AG04450 (cell line): ENCODE data around the gene DICER1. TPM values are rescaled to one million over a fixed set of nuclear protein-coding genes. Genes with fewer than 3 reads are reported as not detected.

Source experiments
- CTCF ChIA-PET: fragments of 300-600, 350-600 bp; formaldehyde crosslinking; extraction: SDS; loops from one replicate; lab custom pipeline; 2022; ENCODE audit warnings: antibody characterized with exemption, inconsistent platforms; lab: Charles Lee
- POLR2A ChIA-PET: fragments of 350-600 bp; formaldehyde crosslinking; extraction: SDS; loops from one replicate; lab custom pipeline; 2021; ENCODE audit warnings: antibody characterized with exemption, inconsistent platforms; lab: Yijun Ruan, JAX
- DNase-seq: peaks from one replicate; pipeline ENCODE4 v3.0.0-alpha.2; 2011; ENCODE audit warnings: low read depth, low spot score
- H3K27ac ChIP-seq: one replicate; pipeline ENCODE4 v1.5.1; 2012; ENCODE audit warnings: low read depth, low read length, control low read depth
- H3K27me3 ChIP-seq: one replicate; pipeline ENCODE4 v1.6.0; 2012; ENCODE audit warnings: low read length; ENCODE audit not compliant: control insufficient read depth, insufficient read depth
- H3K4me3 ChIP-seq: 2 replicates; pipeline ENCODE4 v1.5.1; 2011; ENCODE audit warnings: mild to moderate bottlenecking, low read depth, low read length, control low read depth
- H3K9me3 ChIP-seq: 2 replicates; pipeline ENCODE4 v1.5.1; 2012; ENCODE audit warnings: low read length; ENCODE audit not compliant: control insufficient read depth, insufficient read depth
- CTCF ChIP-seq: IDR thresholded peaks from 2 replicates; pipeline ENCODE4 v1.5.1; 2011; ENCODE audit warnings: low read depth, low read length, control low read depth, inconsistent platforms
- polyA plus RNA-seq: library from polyadenylated mRNA; depleted of rRNA; stranded (reverse); fragments of >200 nt; gene quantifications from 2 replicates; pipeline ENCODE4 v1.2.3, GENCODE V29; 2011

Gene DICER1
- polyA plus RNA-seq, 1 experiment: 25.1 TPM

GRCh38 chr14:95165517-95165916 lies 8.2 kb upstream of the DICER1 start:
- CTCF ChIA-PET: no interaction called here
- no peaks in the 10 kb centered on the region for H3K9me3 ChIP-seq
- no peak overlapping the region for H3K4me3 ChIP-seq
- POLR2A ChIA-PET: interaction anchor here (0.6 kb wide), 1 partner anchor 16 kb away, joined by 3 read pairs; no protein-coding TSS in a partner anchor
- H3K27me3 ChIP-seq: no peaks in the 10 kb centered on the region
- no peak for DNase-seq
- TF ChIP-seq CTCF: no peak
- no peak overlapping the region for H3K27ac ChIP-seq

DNA sequence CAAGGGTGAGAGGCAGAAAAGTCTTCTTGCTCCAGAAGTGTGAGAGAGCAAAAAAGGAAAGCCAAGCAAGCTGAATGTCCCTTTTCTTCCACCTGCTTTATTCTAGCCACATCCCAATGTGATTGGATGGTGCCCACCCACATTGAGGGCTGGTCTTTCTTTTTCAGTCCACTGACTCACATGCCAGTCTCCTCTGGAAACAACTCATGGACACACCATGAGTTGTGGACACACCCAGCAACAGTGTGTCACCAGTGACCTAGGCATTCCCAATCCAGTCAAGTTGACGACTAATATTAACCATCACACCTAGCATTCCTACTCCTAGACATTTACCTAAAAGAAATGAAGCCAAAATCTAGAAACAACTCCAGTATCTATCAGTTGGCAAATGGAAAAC lies 7.2 kb upstream of the DICER1 start:
- no peak for TF ChIP-seq CTCF
- Histone ChIP-seq H3K27me3 (no peaks in the 10 kb centered on the region), H3K9me3 (no peaks in the 10 kb centered on the region), H3K4me3 (no peak overlapping the region), H3K27ac (no peak overlapping the region)
- no peak for DNase-seq
- ChIA-PET CTCF (no interaction called here), POLR2A (no interaction called here)

DNA sequence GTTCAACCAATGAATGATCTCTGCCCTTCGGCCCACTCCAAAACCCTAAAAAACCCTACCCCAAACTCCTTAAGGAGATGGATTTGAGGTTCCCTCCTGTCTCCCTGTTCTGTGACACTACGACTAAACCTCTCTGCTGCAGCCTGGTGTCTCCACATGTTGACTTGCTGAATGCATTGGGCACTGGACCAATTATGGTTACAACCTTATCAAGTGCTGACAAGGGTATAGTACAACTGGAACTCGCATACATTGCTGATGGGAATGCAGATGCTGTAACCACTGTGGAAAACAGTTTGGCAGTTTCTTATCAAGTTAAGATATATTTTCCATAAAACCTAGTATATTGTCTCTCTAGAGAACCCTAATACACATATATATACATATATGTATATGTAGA lies 6.3 kb upstream of the DICER1 start:
- ChIA-PET CTCF (no interaction called here), POLR2A (no interaction called here)
- TF ChIP-seq CTCF: no peak
- no peak overlapping the region for H3K4me3 ChIP-seq
- H3K27ac ChIP-seq: no peak overlapping the region
- no peaks in the 10 kb centered on the region for H3K9me3 ChIP-seq
- DNase-seq: no peak
- H3K27me3 ChIP-seq: no peaks in the 10 kb centered on the region

DNA sequence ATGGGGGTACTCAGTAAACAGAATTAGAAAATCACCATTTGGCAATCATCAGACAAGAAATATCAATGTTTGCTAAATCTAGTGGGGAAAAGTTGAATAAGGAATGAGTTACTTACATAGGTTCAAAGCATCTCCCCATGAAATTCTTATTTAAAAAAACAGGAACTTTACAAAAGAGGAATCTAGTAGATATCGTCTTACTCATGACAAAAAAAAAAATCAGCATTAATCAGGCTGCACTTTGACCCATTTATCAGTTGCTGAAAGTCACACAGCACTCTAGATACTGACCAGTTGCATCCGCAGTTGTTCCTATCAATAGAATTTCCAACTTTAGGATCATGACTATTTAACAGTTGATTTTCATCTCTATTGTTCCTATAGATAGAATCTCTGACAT lies 5.8 kb upstream of the DICER1 start:
- no peak overlapping the region for H3K27ac ChIP-seq
- H3K4me3 ChIP-seq: no peak overlapping the region
- CTCF ChIA-PET: interaction anchor here (0.5 kb wide), 1 partner anchor 10 kb away, joined by 3 read pairs; no protein-coding TSS in a partner anchor
- POLR2A ChIA-PET: no interaction called here
- no peak for TF ChIP-seq CTCF
- no peak for DNase-seq
- no peaks in the 10 kb centered on the region for H3K27me3 ChIP-seq
- no peaks in the 10 kb centered on the region for H3K9me3 ChIP-seq

- no peak for DNase-seq
- Histone ChIP-seq H3K4me3 (no peak overlapping the region), H3K9me3 (no peaks in the 10 kb centered on the region), H3K27ac (no peak overlapping the region), H3K27me3 (no peaks in the 10 kb centered on the region)
- ChIA-PET CTCF (no interaction called here), POLR2A (no interaction called here)
- no peak for TF ChIP-seq CTCF
Observed at GRCh38 chr14:95162641-95163040, 5.3 kb upstream of the DICER1 start.
